ENCODE data around the gene C9.

DNA sequence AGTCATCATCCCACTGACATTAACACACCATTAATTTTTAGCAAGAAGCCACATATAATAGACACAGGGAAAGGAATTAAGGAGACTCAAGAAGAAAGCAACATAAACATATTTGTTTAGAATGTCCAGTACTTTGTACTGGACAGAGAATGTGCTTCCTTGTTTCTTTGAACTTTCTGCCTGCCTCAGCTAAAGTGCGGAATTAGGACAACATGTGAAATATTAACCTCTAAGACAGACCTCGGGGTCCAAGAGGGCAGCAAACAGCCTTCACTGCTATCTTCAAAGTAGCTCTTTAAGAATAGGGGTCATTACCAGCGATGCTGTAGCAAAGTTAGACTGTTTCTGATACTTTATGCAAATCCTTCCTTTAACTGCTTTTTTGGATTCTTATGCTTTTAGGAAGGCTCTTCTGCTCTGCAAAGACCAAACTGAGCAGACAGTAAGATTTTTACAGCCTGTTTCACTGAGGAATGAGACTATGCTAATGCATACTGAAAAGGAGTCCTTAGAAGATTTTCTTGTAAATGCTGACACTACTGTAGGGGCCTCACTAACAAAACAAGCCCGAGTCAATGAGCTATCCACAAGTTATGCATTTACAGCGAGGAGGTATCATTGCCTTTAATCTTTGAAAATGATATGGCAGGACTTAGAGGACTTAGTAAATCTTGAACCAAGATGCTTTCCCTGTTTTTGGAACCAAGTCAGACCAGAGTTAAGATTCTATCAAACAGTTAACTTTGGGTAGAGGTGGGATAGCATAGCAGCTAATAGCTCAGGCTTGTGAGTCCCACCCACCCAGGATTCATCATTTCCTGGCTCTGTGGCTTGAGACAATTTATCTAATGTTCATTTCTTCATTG is 36.7 kb upstream of the C9 start:
- TF ChIP-seq, protein P1, sequence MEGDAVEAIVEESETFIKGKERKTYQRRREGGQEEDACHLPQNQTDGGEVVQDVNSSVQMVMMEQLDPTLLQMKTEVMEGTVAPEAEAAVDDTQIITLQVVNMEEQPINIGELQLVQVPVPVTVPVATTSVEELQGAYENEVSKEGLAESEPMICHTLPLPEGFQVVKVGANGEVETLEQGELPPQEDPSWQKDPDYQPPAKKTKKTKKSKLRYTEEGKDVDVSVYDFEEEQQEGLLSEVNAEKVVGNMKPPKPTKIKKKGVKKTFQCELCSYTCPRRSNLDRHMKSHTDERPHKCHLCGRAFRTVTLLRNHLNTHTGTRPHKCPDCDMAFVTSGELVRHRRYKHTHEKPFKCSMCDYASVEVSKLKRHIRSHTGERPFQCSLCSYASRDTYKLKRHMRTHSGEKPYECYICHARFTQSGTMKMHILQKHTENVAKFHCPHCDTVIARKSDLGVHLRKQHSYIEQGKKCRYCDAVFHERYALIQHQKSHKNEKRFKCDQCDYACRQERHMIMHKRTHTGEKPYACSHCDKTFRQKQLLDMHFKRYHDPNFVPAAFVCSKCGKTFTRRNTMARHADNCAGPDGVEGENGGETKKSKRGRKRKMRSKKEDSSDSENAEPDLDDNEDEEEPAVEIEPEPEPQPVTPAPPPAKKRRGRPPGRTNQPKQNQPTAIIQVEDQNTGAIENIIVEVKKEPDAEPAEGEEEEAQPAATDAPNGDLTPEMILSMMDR (IDR thresholded peaks at IDR 0.05): no peak
- TF ChIP-seq POLR2A (IDR thresholded peaks at IDR 0.05) (no peak), EP300 (IDR thresholded peaks at IDR 0.05; ENCODE audit: low read depth) (no peak), POLR2AphosphoS5 (IDR thresholded peaks at IDR 0.05) (no peak)

All from transverse colon (tissue), 4 donors.